A549 (cell line): ENCODE results near the gene MACROH2A2.

Experiments
- BCL3 ChIP-seq: fragments of >200 bp; sonication (Bioruptor Twin); formaldehyde crosslinking; IDR thresholded peaks from 3 replicates; pipeline ENCODE4 v1.6.1; 2016
- BHLHE40 ChIP-seq: IDR thresholded peaks from 2 replicates; pipeline ENCODE4 v1.6.1; 2012; ENCODE audit warnings: low read depth, low read length, inconsistent platforms
- CEBPB ChIP-seq, 2 experiments: fragments of >200 bp in 1 of 2; sonication (Bioruptor Twin) in 1 of 2; formaldehyde crosslinking in 1 of 2; IDR thresholded peaks; 2 replicates each; pipeline ENCODE4 v1.6.1; 2012 to 2016
- CTCF ChIP-seq: fragments of >200 bp; sonication (Bioruptor Twin); formaldehyde crosslinking; IDR thresholded peaks from 3 replicates; pipeline ENCODE4 v1.5.1; 2016
- RAD21 ChIP-seq, 2 experiments: fragments of >200 bp in 1 of 2; sonication (Bioruptor Twin) in 1 of 2; formaldehyde crosslinking in 1 of 2; IDR thresholded peaks in 1 of 2; conservative IDR thresholded peaks in 1 of 2; 2 replicates in 1 of 2; 3 replicates in 1 of 2; pipeline ENCODE4 v1.6.1; 2012 to 2018; ENCODE audit warnings: inconsistent platforms in 1 of 2
- RCOR1 ChIP-seq: fragments of 150-350 bp; IDR thresholded peaks from 2 replicates; pipeline ENCODE4 v1.6.1; 2014; ENCODE audit warnings: antibody characterized with exemption, low read length, low read depth
- REST ChIP-seq: fragments of 200-600 bp; sonication (generic); IDR thresholded peaks from 2 replicates; pipeline ENCODE4 v1.6.1; 2016; ENCODE audit warnings: antibody characterized with exemption, mild to moderate bottlenecking, moderate library complexity
- RFX5 ChIP-seq: fragments of 450-650 bp; IDR thresholded peaks from 2 replicates; pipeline ENCODE4 v1.7.1; 2014; ENCODE audit warnings: antibody characterized with exemption, mild to moderate bottlenecking, moderate library complexity

DNA sequence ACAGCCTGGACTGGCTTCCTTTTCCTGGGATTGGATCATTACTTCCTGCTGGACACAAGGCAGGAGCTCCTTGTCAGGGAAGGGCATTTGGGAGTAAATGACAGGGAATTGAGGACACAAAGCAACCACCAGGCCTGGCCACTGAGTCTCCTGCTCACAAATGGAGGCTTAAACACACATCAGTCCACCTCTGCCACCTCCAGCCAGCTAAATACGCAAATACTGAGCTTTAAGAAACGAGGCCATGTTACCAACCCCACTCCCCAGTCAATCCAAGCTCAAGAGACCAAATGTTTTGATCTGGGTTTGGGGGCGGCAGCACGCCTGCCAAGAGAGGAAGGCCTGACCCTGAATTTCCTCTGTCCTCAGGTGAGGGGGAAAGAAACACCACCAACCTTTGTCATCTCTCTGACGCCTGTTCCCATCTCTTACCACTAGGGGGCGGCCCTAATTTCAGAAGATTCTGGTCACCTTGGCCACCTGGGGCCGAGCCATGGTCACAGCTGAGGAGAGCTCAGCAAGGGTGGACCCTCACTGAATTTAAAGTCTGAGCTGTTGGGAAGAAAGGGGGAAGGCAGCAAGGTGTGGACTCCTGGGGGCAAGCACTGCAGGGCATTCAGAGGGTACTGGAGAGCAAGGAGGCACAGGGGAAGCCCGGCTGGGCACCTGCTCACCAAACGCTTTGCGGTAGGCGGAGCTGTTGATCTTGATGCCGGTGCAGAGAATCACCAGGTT, 63.5 kb downstream of the MACROH2A2 start:
- TF ChIP-seq REST: no peak
- peak; percentile 75 for TF ChIP-seq CTCF
- no peak for TF ChIP-seq CEBPB (IDR thresholded peaks at IDR 0.05)
- TF ChIP-seq BHLHE40: no peak
- no peak for TF ChIP-seq BCL3
- no peak for TF ChIP-seq RFX5
- no peak for TF ChIP-seq RCOR1
- peak; percentile 44 to 49 for TF ChIP-seq RAD21 (conservative IDR thresholded peaks at IDR 0.05 in 1 of 2, IDR thresholded peaks at IDR 0.05 in 1 of 2)
